Activated T-cell treated with anti-CD3 and anti-CD28 coated beads, Interleukin-2, amount 50 U/mL, for 48 hours (primary cell): ENCODE results near the gene SPATA31D1.

Experiments
- DNase-seq, 2 experiments: peaks; one replicate each; pipeline ENCODE4 v3.0.0-alpha.2; 2020

Gene SPATA31D1

GRCh38 chr9:82024908-82025307, 36.3 kb downstream of the SPATA31D1 start:
- DNase-seq = no peak

- no peak for DNase-seq
Measured at GRCh38 chr9:82031538-82032280, 43.1 kb downstream of the SPATA31D1 start.

- no peak for DNase-seq
Measured at GRCh38 chr9:82034956-82035731, 46.6 kb downstream of the SPATA31D1 start.

GRCh38 chr9:82036086-82036485, 47.5 kb downstream of the SPATA31D1 start:
- DNase-seq = no peak

GRCh38 chr9:82037126-82037525, 48.6 kb downstream of the SPATA31D1 start:
- DNase-seq = no peak

- no peak for DNase-seq
Measured at GRCh38 chr9:82038897-82039296, 50.3 kb downstream of the SPATA31D1 start.
